Transverse colon (tissue), 4 donors: ENCODE measurements around the gene ODF4. TPM values are rescaled to one million over a fixed set of nuclear protein-coding genes. Genes with fewer than 3 reads are reported as not detected.

Source experiments
- DNase-seq: peaks from one replicate; pipeline ENCODE4 v3.0.0-alpha.2; 2019
- H3K27ac ChIP-seq, 4 donors: fragments of 200-600 bp; sonication (generic); 2 replicates each; pipeline ENCODE4 v1.5.1; 2016 to 2018; ENCODE audit warnings: inconsistent platforms in 4 of 4
- H3K27me3 ChIP-seq: fragments of 200-600 bp; sonication (generic); 2 replicates; pipeline ENCODE4 v1.5.1; 2017; ENCODE audit warnings: inconsistent platforms
- H3K36me3 ChIP-seq, 4 donors: fragments of 200-600 bp; sonication (generic); 2 replicates each; pipeline ENCODE4 v1.5.1; 2017 to 2019; ENCODE audit warnings: inconsistent platforms in 4 of 4
- H3K4me1 ChIP-seq, 4 donors: fragments of 200-600 bp; sonication (generic); 2 replicates each; pipeline ENCODE4 v1.5.1; 2017 to 2020; ENCODE audit warnings: inconsistent platforms in 4 of 4
- H3K4me3 ChIP-seq, 4 donors: fragments of 200-600 bp; sonication (generic); 1 replicate in 1 of 4; 2 replicates in 3 of 4; pipeline versions ENCODE4 v1.5.1 to v1.6.1; 2017 to 2019; ENCODE audit warnings: inconsistent platforms in 4 of 4
- H3K9me3 ChIP-seq, 2 donors: fragments of 200-600 bp; sonication (generic); 2 replicates each; pipeline ENCODE4 v1.5.1; 2017 to 2019; ENCODE audit warnings: inconsistent platforms in 2 of 2
- CTCF ChIP-seq, 5 experiments: fragments of 200-600 bp in 3 of 5; fragments of 450-650 bp in 2 of 5; sonication (generic) in 3 of 5; IDR thresholded peaks; 1 replicate in 2 of 5; 2 replicates in 3 of 5; pipeline ENCODE4 v1.5.1; 2016 to 2017; ENCODE audit warnings: antibody characterized with exemption in 5 of 5, inconsistent platforms in 3 of 5, mild to moderate bottlenecking in 2 of 5, moderate library complexity in 1 of 5
- EP300 ChIP-seq: sonication (generic); formaldehyde crosslinking; IDR thresholded peaks from one replicate; pipeline ENCODE4 v1.6.1; 2017; ENCODE audit warnings: antibody characterized with exemption, low read depth
- POLR2A ChIP-seq: fragments of 450-650 bp; IDR thresholded peaks from one replicate; pipeline ENCODE4 v1.6.1; 2016; ENCODE audit warnings: antibody characterized with exemption, mild to moderate bottlenecking, moderate library complexity
- POLR2AphosphoS5 ChIP-seq, 3 donors: sonication (generic); formaldehyde crosslinking; IDR thresholded peaks; one replicate each; pipeline ENCODE4 v1.6.1; 2016; ENCODE audit warnings: antibody characterized with exemption in 3 of 3
- WGBS, 2 donors: methylation state at CpG; one replicate each; pipeline ENCODE4 v1.1.5; 2018; ENCODE audit warnings: low coverage in 1 of 2; 5-methylcytosine and 5-hydroxymethylcytosine counted together
- in situ Hi-C, 4 donors: fragments of 200-750 bp; cut with MboI; loops; one replicate each; pipeline versions ENCODE4 v1.15.0 to v1.15.1; 2017; ENCODE audit warnings: low sequenced_read_pairs in 3 of 4, low pct_ligation_motif_present in 1 of 4, low pct_unique_long_range_greater_than_20kb in 1 of 4
- intact Hi-C: fragments of 100-400 bp; cut with DNase I; formaldehyde crosslinking; loops from one replicate; pipeline ENCODE4 v1.15.1; 2023; ENCODE audit warnings: low total_unique reads
- total RNA-seq, 4 donors: library from RNA; depleted of rRNA; stranded (reverse); fragments of >200 nt; gene quantifications; one replicate each; pipeline ENCODE4 v1.1.0, GENCODE V29; 2016

The ODF4 gene
- total RNA-seq, 4 donors from 2014 or later = not detected

- Histone ChIP-seq H3K27ac (no peak overlapping the region), H3K36me3 (no peaks in the 10 kb centered on the region), H3K4me3 (no peak overlapping the region), H3K4me1 (no peaks in the 10 kb centered on the region), H3K9me3 (no peaks in the 10 kb centered on the region), H3K27me3 (no peaks in the 10 kb centered on the region)
- in situ Hi-C loops (no loop called here), intact Hi-C loops (no loop called here)
- TF ChIP-seq POLR2AphosphoS5 (IDR thresholded peaks at IDR 0.05) (no peak), EP300 (no peak), CTCF (IDR thresholded peaks at IDR 0.05) (no peak), POLR2A (no peak)
- DNase-seq = no peak
- WGBS, 2 donors = 66 to 77% methylated on average over 5 of the region's 5 CpGs
Measured at GRCh38 chr17:8359769-8360168, 20.1 kb downstream of the ODF4 start.

DNA sequence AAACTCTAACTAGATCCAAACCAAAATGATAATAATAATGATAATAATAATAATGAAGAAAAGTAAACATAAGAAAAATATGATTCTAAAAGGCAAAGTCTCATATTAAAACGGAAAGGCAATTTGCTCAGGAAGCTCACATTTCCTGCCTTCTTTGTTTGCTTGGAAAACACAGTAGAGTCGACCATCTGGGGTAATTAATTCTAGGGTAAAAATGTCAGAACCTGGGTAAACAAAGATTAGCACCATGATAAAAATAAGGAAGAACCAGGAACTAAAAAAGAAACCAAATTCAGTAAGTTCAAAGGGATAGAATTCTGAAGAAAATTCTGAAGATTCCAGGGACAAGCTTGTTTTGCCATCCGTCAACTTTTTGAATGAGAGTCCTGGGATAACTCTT is 20.6 kb downstream of the ODF4 start:
- Histone ChIP-seq H3K9me3 (no peaks in the 10 kb centered on the region), H3K27me3 (no peaks in the 10 kb centered on the region), H3K4me3 (no peak overlapping the region), H3K36me3 (no peaks in the 10 kb centered on the region), H3K4me1 (no peaks in the 10 kb centered on the region), H3K27ac (no peak overlapping the region)
- no peak for DNase-seq
- WGBS, 2 donors = 24 to 35% methylated on average over 3 of the region's 3 CpGs
- TF ChIP-seq EP300 (no peak), CTCF (IDR thresholded peaks at IDR 0.05) (no peak), POLR2AphosphoS5 (IDR thresholded peaks at IDR 0.05) (no peak), POLR2A (no peak)
- intact Hi-C loops = no loop called here
- in situ Hi-C loops = no loop called here

DNA sequence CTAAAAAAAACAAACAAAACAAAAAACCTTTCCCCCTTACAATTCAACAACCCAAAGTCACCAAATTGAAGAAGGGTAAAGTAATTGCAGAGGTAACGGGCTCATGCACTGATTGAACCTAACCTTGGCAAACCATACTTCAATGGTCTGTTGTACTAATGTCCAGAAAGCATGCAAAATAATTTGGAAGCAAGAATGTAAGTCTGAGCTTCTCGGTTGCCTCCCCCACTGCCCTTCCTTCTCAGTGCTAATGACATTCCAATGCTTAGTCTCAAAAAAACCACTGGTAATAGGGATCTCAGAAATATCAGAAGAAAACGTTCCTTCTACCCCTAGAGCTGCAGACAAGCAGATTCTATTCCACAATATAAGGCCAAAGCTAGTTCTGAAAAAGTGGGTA is 21.1 kb downstream of the ODF4 start:
- WGBS, 2 donors = 65 to 68% methylated on average over 3 of the region's 3 CpGs
- intact Hi-C loops = no loop called here
- in situ Hi-C loops = no loop called here
- TF ChIP-seq EP300 (no peak), CTCF (IDR thresholded peaks at IDR 0.05) (no peak), POLR2A (no peak), POLR2AphosphoS5 (IDR thresholded peaks at IDR 0.05) (no peak)
- no peak overlapping the region for H3K4me3 ChIP-seq
- H3K36me3 ChIP-seq = no peaks in the 10 kb centered on the region
- H3K27me3 ChIP-seq = no peaks in the 10 kb centered on the region
- no peaks in the 10 kb centered on the region for H3K9me3 ChIP-seq
- no peaks in the 10 kb centered on the region for H3K4me1 ChIP-seq
- no peak overlapping the region for H3K27ac ChIP-seq
- DNase-seq = no peak

GRCh38 chr17:8362651-8363332 is 23.2 kb downstream of the ODF4 start:
- Histone ChIP-seq H3K27me3 (no peaks in the 10 kb centered on the region), H3K4me3 (no peak overlapping the region), H3K27ac (no peak overlapping the region), H3K36me3 (no peaks in the 10 kb centered on the region), H3K4me1 (no peaks in the 10 kb centered on the region), H3K9me3 (no peaks in the 10 kb centered on the region)
- TF ChIP-seq POLR2A (no peak), EP300 (no peak), POLR2AphosphoS5 (IDR thresholded peaks at IDR 0.05) (no peak), CTCF (IDR thresholded peaks at IDR 0.05) (no peak)
- intact Hi-C loops (no loop called here), in situ Hi-C loops (no loop called here)
- DNase-seq = no peak
- WGBS, 2 donors = 94 to 100% methylated on average over 2 to 4 of the region's 4 CpGs
